ACC112 (cell line): ENCODE measurements around the gene KCNK13.
"Not testable (repeated sequence)": the region's sequence is repeated elsewhere in the genome, so short reads cannot be mapped to it uniquely, and the experiment has no call there.

Experiments used
- H2AFZ ChIP-seq: fragments of 200-600 bp; sonication (generic); one replicate; pipeline ENCODE4 v1.6.0; 2017; ENCODE audit warnings: antibody characterized with exemption, low read length; ENCODE audit not compliant: unreplicated experiment
- H3K27ac ChIP-seq: fragments of 200-600 bp; sonication (generic); 2 replicates; pipeline ENCODE4 v1.5.1; 2014; ENCODE audit warnings: low read depth, mild to moderate bottlenecking, antibody characterized with exemption, low read length, moderate library complexity
- H3K27me3 ChIP-seq: fragments of 200-600 bp; sonication (generic); 2 replicates; pipeline ENCODE4 v1.6.1; 2014; ENCODE audit warnings: mild to moderate bottlenecking, antibody characterized with exemption, low read length, moderate library complexity, mixed read lengths; ENCODE audit not compliant: insufficient read depth
- H3K36me3 ChIP-seq: fragments of 200-600 bp; sonication (generic); 2 replicates; pipeline ENCODE4 v1.6.1; 2016; ENCODE audit warnings: mild to moderate bottlenecking, antibody characterized with exemption, low read length, moderate library complexity, mixed read lengths; ENCODE audit not compliant: insufficient read depth
- H3K4me1 ChIP-seq: fragments of 200-600 bp; sonication (generic); one replicate; pipeline ENCODE4 v1.6.1; 2016; ENCODE audit warnings: low read length, mixed read lengths; ENCODE audit not compliant: insufficient read depth, unreplicated experiment, control insufficient read depth
- H3K4me3 ChIP-seq: fragments of 200-600 bp; sonication (generic); 2 replicates; pipeline ENCODE4 v1.5.1; 2014; ENCODE audit warnings: mild to moderate bottlenecking, low read depth, low read length
- H3K79me2 ChIP-seq: fragments of 200-600 bp; sonication (generic); one replicate; pipeline ENCODE4 v1.6.0; 2016; ENCODE audit warnings: low read length; ENCODE audit not compliant: control insufficient read depth, unreplicated experiment, insufficient read depth

KCNK13 gene

GRCh38 chr14:90061685-90062126 is at the start of gene KCNK13:
Gene KCNK13, plus strand, starts transcription at chr14:90061994. Its CDS starts 212 bp downstream, at chr14:90062206.
- Histone ChIP-seq H2AFZ (no peak within 1 kb of the TSS), H3K4me3 (peak within 1 kb of the TSS; percentile 73), H3K27ac (no peak within 1 kb of the TSS), H3K36me3 (no peaks in the 10 kb centered on the region), H3K4me1 (no peaks in the 10 kb centered on the region), H3K79me2 (no peaks in the 10 kb centered on the region), H3K27me3 (peaks cover 93% of the 10 kb centered on the region)

- Histone ChIP-seq H3K79me2 (no peaks in the 10 kb centered on the region), H3K27ac (no peak overlapping the region), H3K27me3 (no peaks in the 10 kb centered on the region), H3K36me3 (peaks cover 16% of the 10 kb centered on the region; the same call in 1 of the 2 replicates), H2AFZ (no peak overlapping the region), H3K4me1 (no peaks in the 10 kb centered on the region), H3K4me3 (no peak overlapping the region)
Measured at GRCh38 chr14:90017371-90017770, 44.4 kb upstream of the KCNK13 start.

DNA sequence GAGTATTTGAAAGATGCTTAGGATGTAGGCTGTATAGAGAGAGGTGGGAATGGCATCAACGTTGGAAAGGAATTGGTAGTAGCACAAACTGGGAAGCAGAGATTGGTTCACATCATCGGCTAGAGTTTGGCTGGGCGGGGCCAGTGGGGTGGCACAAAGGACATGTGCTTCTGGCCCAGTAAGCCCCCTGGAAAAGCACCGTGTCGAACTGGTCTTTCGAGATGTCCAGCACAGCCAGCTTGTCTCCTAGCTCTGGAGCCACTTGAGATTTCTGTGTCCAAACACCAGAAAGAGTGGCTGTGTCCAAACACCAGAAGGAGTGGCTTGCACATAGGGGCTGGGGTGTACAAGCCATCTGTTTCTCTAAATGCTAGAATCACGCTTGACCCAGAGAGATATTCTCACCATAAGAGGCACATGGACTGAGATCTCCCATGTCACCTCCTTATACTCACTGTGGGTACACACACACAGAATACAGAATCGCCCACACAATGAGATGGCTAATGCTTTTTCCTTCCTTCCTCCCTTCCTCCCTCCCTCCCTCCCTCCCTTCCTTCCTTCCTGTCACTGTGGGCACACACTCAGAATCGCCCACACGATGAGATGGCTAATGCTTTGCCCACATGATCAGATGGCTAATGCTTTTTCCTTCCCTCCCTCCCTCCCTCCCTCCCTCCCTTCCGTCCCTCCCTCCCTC is 41.8 kb upstream of the KCNK13 start:
- H3K27me3 ChIP-seq, result no peaks in the 10 kb centered on the region
- no peaks in the 10 kb centered on the region for H3K4me1 ChIP-seq
- no peak overlapping the region for H3K4me3 ChIP-seq
- H3K27ac ChIP-seq, result no peak overlapping the region
- peaks cover 17% of the 10 kb centered on the region; the same call in 1 of the 2 replicates for H3K36me3 ChIP-seq
- no peaks in the 10 kb centered on the region for H3K79me2 ChIP-seq
- no peak overlapping the region for H2AFZ ChIP-seq

GRCh38 chr14:90023176-90023896 is 38.5 kb upstream of the KCNK13 start:
- no peaks in the 10 kb centered on the region for H3K4me1 ChIP-seq
- no peak overlapping the region for H3K4me3 ChIP-seq
- no peak overlapping the region for H3K27ac ChIP-seq
- no peak overlapping the region for H2AFZ ChIP-seq
- H3K27me3 ChIP-seq, result no peaks in the 10 kb centered on the region
- peaks cover 20% of the 10 kb centered on the region for H3K36me3 ChIP-seq
- H3K79me2 ChIP-seq, result no peaks in the 10 kb centered on the region

GRCh38 chr14:90024910-90025309 is 36.9 kb upstream of the KCNK13 start:
- Histone ChIP-seq H3K36me3 (peaks cover 12% of the 10 kb centered on the region), H3K27me3 (no peaks in the 10 kb centered on the region), H3K79me2 (no peaks in the 10 kb centered on the region), H2AFZ (no peak overlapping the region), H3K27ac (no peak overlapping the region), H3K4me1 (no peaks in the 10 kb centered on the region), H3K4me3 (no peak overlapping the region)

DNA sequence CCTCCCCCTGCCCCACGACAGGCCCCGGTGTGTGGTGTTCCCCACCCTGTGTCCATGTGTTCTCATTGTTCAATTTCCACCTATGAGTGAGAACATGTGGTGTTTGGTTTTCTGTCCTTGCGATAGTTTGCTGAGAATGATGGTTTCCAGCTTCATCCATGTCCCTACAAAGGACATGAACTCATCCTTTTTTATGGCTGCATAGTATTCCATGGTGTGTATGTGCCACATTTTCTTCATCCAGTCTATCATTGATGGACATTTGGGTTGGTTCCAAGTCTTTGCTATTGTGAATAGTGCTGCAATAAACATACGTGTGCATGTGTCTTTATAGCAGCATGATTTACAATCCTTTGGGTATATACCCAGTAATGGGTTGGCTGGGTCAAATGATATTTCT is 35.2 kb upstream of the KCNK13 start:
- not testable (repeated sequence) for H3K4me1 ChIP-seq, H3K79me2 ChIP-seq, H2AFZ ChIP-seq, H3K27me3 ChIP-seq, H3K4me3 ChIP-seq, H3K27ac ChIP-seq
- H3K36me3 ChIP-seq, result peaks cover 13% of the 10 kb centered on the region

DNA sequence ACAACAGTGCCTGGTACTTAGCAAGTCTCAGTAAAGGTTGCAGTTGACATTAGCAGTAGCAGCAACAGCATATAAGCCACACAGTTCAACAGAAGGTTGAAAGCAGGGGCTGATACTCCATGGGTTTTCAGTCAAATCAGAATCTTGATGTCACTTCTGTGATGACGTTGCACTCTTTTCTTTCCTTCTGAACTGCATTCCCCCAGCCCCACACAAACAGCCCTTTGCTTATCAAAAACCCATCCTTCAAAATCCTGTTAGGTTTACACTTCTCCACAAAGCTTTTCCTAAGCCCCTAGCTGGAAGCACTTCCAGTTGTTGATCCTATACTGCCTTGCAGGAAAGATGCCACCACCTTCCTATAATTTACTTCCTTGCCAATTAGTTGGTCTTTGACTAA is 34.0 kb upstream of the KCNK13 start:
- Histone ChIP-seq H3K4me1 (no peaks in the 10 kb centered on the region), H3K36me3 (peaks cover 9% of the 10 kb centered on the region), H3K27ac (no peak overlapping the region), H2AFZ (no peak overlapping the region), H3K27me3 (no peaks in the 10 kb centered on the region), H3K4me3 (no peak overlapping the region), H3K79me2 (no peaks in the 10 kb centered on the region)

DNA sequence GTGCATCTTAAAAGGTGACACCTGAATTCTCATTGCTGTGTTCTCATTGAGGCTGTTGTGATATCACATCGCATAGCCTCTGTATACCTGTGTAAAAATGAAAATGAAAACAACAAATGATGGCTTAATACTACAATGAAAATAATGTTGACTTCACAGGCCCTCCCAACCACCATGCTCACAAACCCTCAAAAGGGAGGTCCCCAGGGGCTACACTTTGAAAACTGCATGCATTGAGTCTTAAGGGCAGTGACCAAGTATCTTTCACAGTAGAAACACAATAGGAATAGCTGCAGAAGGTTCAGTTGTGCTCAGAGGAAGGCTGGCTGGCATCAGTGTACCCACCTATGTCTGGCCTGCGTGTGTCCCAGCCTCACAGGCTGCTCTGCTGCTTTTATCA is 27.6 kb upstream of the KCNK13 start:
- no peak overlapping the region for H3K4me3 ChIP-seq
- H3K36me3 ChIP-seq, result peaks cover 20% of the 10 kb centered on the region
- H2AFZ ChIP-seq, result no peak overlapping the region
- no peak overlapping the region for H3K27ac ChIP-seq
- H3K79me2 ChIP-seq, result no peaks in the 10 kb centered on the region
- no peaks in the 10 kb centered on the region for H3K4me1 ChIP-seq
- H3K27me3 ChIP-seq, result no peaks in the 10 kb centered on the region

GRCh38 chr14:90034835-90035525 is 26.8 kb upstream of the KCNK13 start:
- no peaks in the 10 kb centered on the region for H3K79me2 ChIP-seq
- H2AFZ ChIP-seq, result no peak overlapping the region
- no peaks in the 10 kb centered on the region for H3K4me1 ChIP-seq
- H3K36me3 ChIP-seq, result peaks cover 20% of the 10 kb centered on the region
- no peaks in the 10 kb centered on the region for H3K27me3 ChIP-seq
- H3K27ac ChIP-seq, result no peak overlapping the region
- no peak overlapping the region for H3K4me3 ChIP-seq

- H2AFZ ChIP-seq, result no peak overlapping the region
- H3K4me1 ChIP-seq, result no peaks in the 10 kb centered on the region
- peaks cover 5% of the 10 kb centered on the region for H3K36me3 ChIP-seq
- no peaks in the 10 kb centered on the region for H3K27me3 ChIP-seq
- no peaks in the 10 kb centered on the region for H3K79me2 ChIP-seq
- H3K27ac ChIP-seq, result no peak overlapping the region
- H3K4me3 ChIP-seq, result no peak overlapping the region
Measured at GRCh38 chr14:90039253-90040010, 22.4 kb upstream of the KCNK13 start.
